ENCODE measurements around the gene ANGPTL5.
"Not testable (repeated sequence)": the region's sequence is repeated elsewhere in the genome, so short reads cannot be mapped to it uniquely, and the experiment has no call there.

Gene ANGPTL5

GRCh38 chr11:101916422-101916821 is at the start of gene ANGPTL5:
Gene ANGPTL5 (minus strand): TSS chr11:101916522. CDS start chr11:101907909, 8,613 bp downstream.
- DNase-seq (ENCODE audit: low spot score): no peak

GRCh38 chr11:101964200-101964599 is 47.9 kb upstream of the ANGPTL5 start:
- DNase-seq (ENCODE audit: low spot score): not testable (repeated sequence)

GRCh38 chr11:101960231-101960630 is 43.9 kb upstream of the ANGPTL5 start:
- no peak for DNase-seq (ENCODE audit: low spot score)

GRCh38 chr11:101955701-101956100 is 39.4 kb upstream of the ANGPTL5 start:
- no peak for DNase-seq (ENCODE audit: low spot score)

GRCh38 chr11:101955278-101955677 is 39.0 kb upstream of the ANGPTL5 start:
- no peak for DNase-seq (ENCODE audit: low spot score)

GRCh38 chr11:101949680-101950220 is 33.4 kb upstream of the ANGPTL5 start:
- DNase-seq (ENCODE audit: low spot score): no peak

GRCh38 chr11:101945448-101945847 is 29.1 kb upstream of the ANGPTL5 start:
- no peak for DNase-seq (ENCODE audit: low spot score)

- DNase-seq (ENCODE audit: low spot score): no peak
These were observed 28.6 kb upstream of the ANGPTL5 start for GRCh38 chr11:101944923-101945322.

- DNase-seq (ENCODE audit: low spot score): no peak
These were observed 24.7 kb upstream of the ANGPTL5 start for GRCh38 chr11:101940901-101941520.

- DNase-seq (ENCODE audit: low spot score): no peak
These were observed 15.4 kb upstream of the ANGPTL5 start for GRCh38 chr11:101931692-101932091.

- DNase-seq (ENCODE audit: low spot score): no peak
These were observed 13.1 kb upstream of the ANGPTL5 start for GRCh38 chr11:101929294-101929915.

GRCh38 chr11:101923554-101923953 is 7.2 kb upstream of the ANGPTL5 start:
- no peak for DNase-seq (ENCODE audit: low spot score)

GRCh38 chr11:101920992-101921391 is 4.7 kb upstream of the ANGPTL5 start:
- DNase-seq (ENCODE audit: low spot score): no peak

GRCh38 chr11:101917226-101917625 is 904 bp upstream of the ANGPTL5 start:
- no peak for DNase-seq (ENCODE audit: low spot score)

- peak; percentile 74 for DNase-seq (ENCODE audit: low spot score)
These were observed 481 bp downstream of the ANGPTL5 start for GRCh38 chr11:101915791-101916291.

- DNase-seq (ENCODE audit: low spot score): peak; percentile 91
These were observed 1.4 kb downstream of the ANGPTL5 start, which contains the start of gene CEP126 for GRCh38 chr11:101914738-101915426. Gene CEP126 (plus strand): TSS chr11:101915010. CDS start chr11:101915285, 275 bp downstream.

- no peak for DNase-seq (ENCODE audit: low spot score)
These were observed 2.0 kb downstream of the ANGPTL5 start for GRCh38 chr11:101914341-101914737.

- DNase-seq (ENCODE audit: low spot score): no peak
These were observed 2.7 kb downstream of the ANGPTL5 start for GRCh38 chr11:101913656-101914055.

- DNase-seq (ENCODE audit: low spot score): no peak
These were observed 3.5 kb downstream of the ANGPTL5 start for GRCh38 chr11:101912823-101913284.

GRCh38 chr11:101909087-101909486 is 7.2 kb downstream of the ANGPTL5 start:
- no peak for DNase-seq (ENCODE audit: low spot score)

GRCh38 chr11:101907815-101908214 is 8.5 kb downstream of the ANGPTL5 start:
- no peak for DNase-seq (ENCODE audit: low spot score)

GRCh38 chr11:101894505-101894904 is 21.8 kb downstream of the ANGPTL5 start:
- no peak for DNase-seq (ENCODE audit: low spot score)

- no peak for DNase-seq (ENCODE audit: low spot score)
These were observed 26.6 kb downstream of the ANGPTL5 start for GRCh38 chr11:101889767-101890166.
